Vagina (tissue), 2 donors: ENCODE data around the gene RAB13. TPM values are rescaled to one million over a fixed set of nuclear protein-coding genes. Genes with fewer than 3 reads are reported as not detected.
"Not testable (repeated sequence)": the region's sequence is repeated elsewhere in the genome, so short reads cannot be mapped to it uniquely, and the experiment has no call there.

Experiments used
- DNase-seq, 2 donors: peaks; one replicate each; pipeline ENCODE4 v3.0.0-alpha.2; 2017; ENCODE audit errors: extremely low spot score in 2 of 2
- H3K27ac ChIP-seq: fragments of 200-600 bp; sonication (generic); one replicate; pipeline ENCODE4 v1.5.1; 2019
- H3K27me3 ChIP-seq: fragments of 200-600 bp; sonication (generic); one replicate; pipeline ENCODE4 v1.5.1; 2019
- H3K36me3 ChIP-seq, 2 donors: fragments of 200-600 bp; sonication (generic); one replicate each; pipeline ENCODE4 v1.5.1; 2017 to 2019
- H3K4me1 ChIP-seq: fragments of 200-600 bp; sonication (generic); one replicate; pipeline ENCODE4 v1.5.1; 2019
- H3K4me3 ChIP-seq, 2 donors: fragments of 200-600 bp; sonication (generic); 1 replicate in 1 of 2; 2 replicates in 1 of 2; pipeline ENCODE4 v1.5.1; 2016 to 2019
- H3K9me3 ChIP-seq: fragments of 200-600 bp; sonication (generic); one replicate; pipeline ENCODE4 v1.5.1; 2019
- CTCF ChIP-seq, 3 experiments: fragments of 450-650 bp in 2 of 3; fragments of 200-600 bp in 1 of 3; sonication (generic) in 1 of 3; IDR thresholded peaks; one replicate each; pipeline ENCODE4 v1.5.1; 2017 to 2019; ENCODE audit warnings: antibody characterized with exemption in 3 of 3, mild to moderate bottlenecking in 2 of 3, moderate library complexity in 2 of 3
- POLR2A ChIP-seq, 2 donors: fragments of 450-650 bp; IDR thresholded peaks; one replicate each; pipeline ENCODE4 v1.6.1; 2017; ENCODE audit warnings: antibody characterized with exemption in 2 of 2, mild to moderate bottlenecking in 2 of 2, moderate library complexity in 2 of 2
- POLR2AphosphoS5 ChIP-seq, 2 donors: sonication (generic); formaldehyde crosslinking; IDR thresholded peaks; one replicate each; pipeline ENCODE4 v1.9.0; 2017; ENCODE audit warnings: antibody characterized with exemption in 2 of 2, mild to moderate bottlenecking in 2 of 2, low read depth in 1 of 2; ENCODE audit not compliant: insufficient read depth in 1 of 2
- intact Hi-C: fragments of 100-400 bp; cut with DNase I; formaldehyde crosslinking; loops from one replicate; pipeline ENCODE4 v1.15.1; 2023
- total RNA-seq: library from RNA; depleted of rRNA; stranded (reverse); fragments of >200 nt; gene quantifications from one replicate; pipeline ENCODE4 v1.2.3, GENCODE V29; 2016

RAB13 gene
- total RNA-seq = 49.8 TPM

- peak in 1 of 2 donors; percentile 30 for TF ChIP-seq POLR2A (IDR thresholded peaks at IDR 0.05)
- no peak for TF ChIP-seq CTCF (IDR thresholded peaks at IDR 0.05)
- peak in 1 of 2 donors; percentile 84 for TF ChIP-seq POLR2AphosphoS5 (IDR thresholded peaks at IDR 0.05; ENCODE audit: insufficient read depth in 1 of 2, low read depth in 1 of 2)
- H3K4me3 ChIP-seq = peak within 1 kb of the TSS; percentile 60 to 64
- H3K36me3 ChIP-seq = peaks cover 0 to 20% of the 10 kb centered on the region in 2 donors
- H3K27me3 ChIP-seq = no peaks in the 10 kb centered on the region
- intact Hi-C loops = loop anchor here (5.0 kb wide), 2 partner anchors 39 to 189 kb away; partner anchors contain the start of gene DENND4B
- peak within 1 kb of the TSS; percentile 95 for H3K27ac ChIP-seq
- DNase-seq = peak in 1 of 2 donors; percentile 97
- H3K9me3 ChIP-seq = no peaks in the 10 kb centered on the region
- peaks cover 25% of the 10 kb centered on the region for H3K4me1 ChIP-seq
Observed at GRCh38 chr1:153985941-153986761, at the start of gene RAB13. Gene RAB13, minus strand, starts transcription at chr1:153986339. Its CDS starts 103 bp downstream, at chr1:153986236.

GRCh38 chr1:154033697-154034096 lies 47.6 kb upstream of the RAB13 start:
- DNase-seq, H3K4me3 ChIP-seq, H3K27ac ChIP-seq, H3K36me3 ChIP-seq, H3K9me3 ChIP-seq, H3K4me1 ChIP-seq, H3K27me3 ChIP-seq, intact Hi-C loops: not testable (repeated sequence)

- no peak for DNase-seq
- intact Hi-C loops = no loop called here
- no peaks in the 10 kb centered on the region for H3K27me3 ChIP-seq
- H3K4me3 ChIP-seq = no peak overlapping the region
- TF ChIP-seq CTCF (IDR thresholded peaks at IDR 0.05) (no peak), POLR2A (IDR thresholded peaks at IDR 0.05) (no peak), POLR2AphosphoS5 (IDR thresholded peaks at IDR 0.05; ENCODE audit: insufficient read depth in 1 of 2, low read depth in 1 of 2) (no peak)
- no peaks in the 10 kb centered on the region for H3K9me3 ChIP-seq
- H3K4me1 ChIP-seq = no peaks in the 10 kb centered on the region
- no peak overlapping the region for H3K27ac ChIP-seq
- no peaks in the 10 kb centered on the region for H3K36me3 ChIP-seq
Observed at GRCh38 chr1:154019940-154020339, 33.8 kb upstream of the RAB13 start.

GRCh38 chr1:154019269-154019668 lies 33.1 kb upstream of the RAB13 start:
- intact Hi-C loops = no loop called here
- TF ChIP-seq CTCF (IDR thresholded peaks at IDR 0.05) (no peak), POLR2AphosphoS5 (IDR thresholded peaks at IDR 0.05; ENCODE audit: insufficient read depth in 1 of 2, low read depth in 1 of 2) (no peak), POLR2A (IDR thresholded peaks at IDR 0.05) (no peak)
- H3K36me3 ChIP-seq = no peaks in the 10 kb centered on the region

GRCh38 chr1:154014154-154014907 lies 28.2 kb upstream of the RAB13 start:
- Histone ChIP-seq H3K27me3 (no peaks in the 10 kb centered on the region), H3K4me1 (no peaks in the 10 kb centered on the region), H3K9me3 (no peaks in the 10 kb centered on the region), H3K36me3 (no peaks in the 10 kb centered on the region), H3K4me3 (no peak overlapping the region), H3K27ac (no peak overlapping the region)
- no peak for DNase-seq
- intact Hi-C loops = no loop called here
- TF ChIP-seq POLR2AphosphoS5 (IDR thresholded peaks at IDR 0.05; ENCODE audit: insufficient read depth in 1 of 2, low read depth in 1 of 2) (no peak), CTCF (IDR thresholded peaks at IDR 0.05) (no peak), POLR2A (IDR thresholded peaks at IDR 0.05) (no peak)

More at GRCh38 chr1:154019269-154019668, 33.1 kb upstream of the RAB13 start:
- Histone ChIP-seq H3K4me1 (no peaks in the 10 kb centered on the region), H3K9me3 (no peaks in the 10 kb centered on the region), H3K27ac (no peak overlapping the region), H3K27me3 (no peaks in the 10 kb centered on the region), H3K4me3 (no peak overlapping the region)
- no peak for DNase-seq

- H3K4me3 ChIP-seq, DNase-seq, intact Hi-C loops, H3K4me1 ChIP-seq, H3K9me3 ChIP-seq, H3K36me3 ChIP-seq, H3K27me3 ChIP-seq, H3K27ac ChIP-seq: not testable (repeated sequence)
Observed at GRCh38 chr1:154012543-154012942, 26.4 kb upstream of the RAB13 start.
